Stomach (tissue), 9 donors: Measurements from ENCODE around the gene ANTXR1. TPM values are rescaled to one million over a fixed set of nuclear protein-coding genes. Genes with fewer than 3 reads are reported as not detected.

Source experiments
- DNase-seq, 2 donors: peaks; one replicate each; pipeline versions ENCODE4 v3.0.0 to v3.0.0-alpha.2; 2013 to 2019
- H3K27ac ChIP-seq, 5 donors: fragments of 200-600 bp in 4 of 5; sonication (generic) in 4 of 5; one replicate each; pipeline ENCODE4 v1.5.1; 2013 to 2019; ENCODE audit warnings: mild to moderate bottlenecking in 1 of 5, moderate library complexity in 1 of 5
- H3K27me3 ChIP-seq, 3 donors: fragments of 200-600 bp; sonication (generic); one replicate each; pipeline ENCODE4 v1.5.1; 2017 to 2019; ENCODE audit warnings: mixed run types in 1 of 3
- H3K36me3 ChIP-seq, 4 donors: fragments of 200-600 bp; sonication (generic); 1 replicate in 3 of 4; 2 replicates in 1 of 4; pipeline ENCODE4 v1.5.1; 2016 to 2019
- H3K4me1 ChIP-seq, 4 donors: fragments of 200-600 bp; sonication (generic); one replicate each; pipeline ENCODE4 v1.5.1; 2016 to 2019
- H3K4me3 ChIP-seq, 4 donors: fragments of 200-600 bp; sonication (generic) in 3 of 4; one replicate each; pipeline ENCODE4 v1.5.1; 2016 to 2019; ENCODE audit warnings: mild to moderate bottlenecking in 1 of 4
- H3K9me3 ChIP-seq, 4 donors: fragments of 200-600 bp; sonication (generic); one replicate each; pipeline ENCODE4 v1.5.1; 2016 to 2019
- EP300 ChIP-seq: sonication (generic); formaldehyde crosslinking; IDR thresholded peaks from one replicate; pipeline ENCODE4 v1.6.1; 2017; ENCODE audit warnings: antibody characterized with exemption
- POLR2A ChIP-seq, 4 donors: fragments of 450-650 bp; IDR thresholded peaks; one replicate each; pipeline ENCODE4 v1.6.1; 2016; ENCODE audit warnings: antibody characterized with exemption in 4 of 4, control low read depth in 2 of 4, mild to moderate bottlenecking in 1 of 4, moderate library complexity in 1 of 4
- POLR2AphosphoS5 ChIP-seq, 3 donors: sonication (generic); formaldehyde crosslinking; IDR thresholded peaks; one replicate each; pipeline ENCODE4 v1.6.1; 2016; ENCODE audit warnings: antibody characterized with exemption in 3 of 3
- WGBS, 5 donors: extraction: QIAGEN DNeasy Blood & Tissue Kit in 3 of 5; methylation state at CpG; one replicate each; pipeline versions ENCODE4 v1.1.5 to v1.1.7; 2013 to 2018; 5-methylcytosine and 5-hydroxymethylcytosine counted together
- intact Hi-C: fragments of 100-400 bp; cut with DNase I; formaldehyde crosslinking; loops from one replicate; pipeline ENCODE4 v1.15.1; 2023; ENCODE audit warnings: low total_unique reads
- polyA plus RNA-seq, 3 donors: library from polyadenylated mRNA; stranded (reverse); fragments of 200-250 nt; gene quantifications; one replicate each; pipeline ENCODE4 v1.2.3, GENCODE V29; 2013
- total RNA-seq, 5 donors: library from RNA; depleted of rRNA; stranded (reverse); fragments of >200 nt; gene quantifications; one replicate each; pipeline versions ENCODE4 v1.1.0 to v1.2.3, GENCODE V29; 2014 to 2016
- TF ChIP-seq, protein P1 (sequence below), 7 experiments: fragments of 450-650 bp in 4 of 7; fragments of 200-600 bp in 3 of 7; sonication (generic) in 3 of 7; IDR thresholded peaks; one replicate each; pipeline ENCODE4 v1.5.1; 2016 to 2019; ENCODE audit warnings: antibody characterized with exemption in 7 of 7, control low read depth in 2 of 7, mild to moderate bottlenecking in 1 of 7
- donor health status: healthy with polysubstance abuse.
- donor health status: Bipolar disorder and iron deficiency.
- donor health status: healthy.

Gene ANTXR1
- total and polyA plus RNA-seq, 8 donors = 5.8 to 32.5 (median 13.7) TPM

DNA sequence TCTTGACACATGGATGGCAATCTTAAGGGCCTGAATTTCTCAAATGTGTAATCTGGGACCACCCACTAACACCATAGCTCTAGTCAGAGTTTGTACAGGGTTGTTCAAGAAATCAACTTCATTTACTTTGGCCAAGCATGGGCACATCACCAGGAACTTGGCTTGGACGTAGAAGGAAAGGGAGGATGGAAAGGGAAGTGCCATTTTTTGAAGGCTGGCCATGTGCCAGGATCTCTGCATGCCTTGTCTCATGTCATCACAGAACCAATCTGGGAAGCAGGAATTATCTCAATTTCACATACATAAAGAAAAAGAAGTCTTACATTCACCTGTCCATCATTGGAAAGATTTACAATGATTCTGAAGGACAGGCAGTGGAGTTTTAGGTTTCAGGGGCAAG, 128.1 kb downstream of the ANTXR1 start:
- intact Hi-C loops = no loop called here
- no peak for DNase-seq
- H3K9me3 ChIP-seq = no peaks in the 10 kb centered on the region
- no peak overlapping the region for H3K4me3 ChIP-seq
- H3K36me3 ChIP-seq = no peaks in the 10 kb centered on the region
- peaks cover 0 to 11% (median 3%) of the 10 kb centered on the region in 4 donors for H3K4me1 ChIP-seq
- 62 to 77% (median 74%) methylated on average over 1 of the region's 1 CpG for WGBS, 5 donors
- TF ChIP-seq POLR2A (IDR thresholded peaks at IDR 0.05) (no peak), POLR2AphosphoS5 (IDR thresholded peaks at IDR 0.05) (no peak), EP300 (no peak)
- TF ChIP-seq, protein P1, sequence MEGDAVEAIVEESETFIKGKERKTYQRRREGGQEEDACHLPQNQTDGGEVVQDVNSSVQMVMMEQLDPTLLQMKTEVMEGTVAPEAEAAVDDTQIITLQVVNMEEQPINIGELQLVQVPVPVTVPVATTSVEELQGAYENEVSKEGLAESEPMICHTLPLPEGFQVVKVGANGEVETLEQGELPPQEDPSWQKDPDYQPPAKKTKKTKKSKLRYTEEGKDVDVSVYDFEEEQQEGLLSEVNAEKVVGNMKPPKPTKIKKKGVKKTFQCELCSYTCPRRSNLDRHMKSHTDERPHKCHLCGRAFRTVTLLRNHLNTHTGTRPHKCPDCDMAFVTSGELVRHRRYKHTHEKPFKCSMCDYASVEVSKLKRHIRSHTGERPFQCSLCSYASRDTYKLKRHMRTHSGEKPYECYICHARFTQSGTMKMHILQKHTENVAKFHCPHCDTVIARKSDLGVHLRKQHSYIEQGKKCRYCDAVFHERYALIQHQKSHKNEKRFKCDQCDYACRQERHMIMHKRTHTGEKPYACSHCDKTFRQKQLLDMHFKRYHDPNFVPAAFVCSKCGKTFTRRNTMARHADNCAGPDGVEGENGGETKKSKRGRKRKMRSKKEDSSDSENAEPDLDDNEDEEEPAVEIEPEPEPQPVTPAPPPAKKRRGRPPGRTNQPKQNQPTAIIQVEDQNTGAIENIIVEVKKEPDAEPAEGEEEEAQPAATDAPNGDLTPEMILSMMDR (IDR thresholded peaks at IDR 0.05) = no peak
- H3K27me3 ChIP-seq = no peaks in the 10 kb centered on the region
- H3K27ac ChIP-seq = no peak overlapping the region

DNA sequence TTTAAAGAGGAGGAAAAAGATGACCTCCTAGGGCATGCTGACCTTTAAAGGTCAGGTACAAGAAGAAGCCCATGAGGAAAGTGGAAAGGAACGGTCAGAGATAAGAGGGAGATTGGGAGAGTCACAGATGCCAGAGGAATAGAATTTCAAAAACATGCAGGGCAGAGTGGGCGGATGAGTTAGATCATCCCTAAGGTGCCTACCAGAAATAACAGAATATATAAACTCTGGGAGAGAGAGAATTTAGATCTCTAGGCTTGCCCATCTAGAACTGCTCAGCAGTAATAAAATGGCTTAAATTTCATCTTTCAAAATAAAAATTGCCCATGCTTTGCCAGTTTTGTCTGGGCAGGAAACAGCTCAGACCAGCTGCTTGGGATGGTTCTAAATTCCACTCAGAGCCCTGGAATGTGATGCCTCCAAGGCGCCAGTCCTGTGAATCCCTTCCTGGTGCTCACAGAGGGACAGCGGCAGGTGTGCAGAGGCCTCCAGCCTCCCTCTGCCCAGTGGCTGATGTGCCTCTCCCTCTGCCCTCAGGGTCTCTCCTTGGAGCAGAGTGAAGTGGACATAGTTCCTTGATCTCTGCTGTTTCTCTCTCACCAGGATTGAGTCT, 130.9 kb downstream of the ANTXR1 start:
- TF ChIP-seq EP300 (no peak), POLR2A (IDR thresholded peaks at IDR 0.05) (no peak), POLR2AphosphoS5 (IDR thresholded peaks at IDR 0.05) (no peak)
- TF ChIP-seq, protein P1 (IDR thresholded peaks at IDR 0.05) = no peak
- no peaks in the 10 kb centered on the region for H3K9me3 ChIP-seq
- H3K27ac ChIP-seq = no peak overlapping the region
- H3K27me3 ChIP-seq = no peaks in the 10 kb centered on the region
- H3K4me3 ChIP-seq = no peak overlapping the region
- H3K36me3 ChIP-seq = no peaks in the 10 kb centered on the region
- intact Hi-C loops = no loop called here
- WGBS, 5 donors = 77 to 92% (median 84%) methylated on average over 4 of the region's 4 CpGs
- H3K4me1 ChIP-seq = peaks cover 0 to 5% (median 1%) of the 10 kb centered on the region in 4 donors
- DNase-seq = no peak

DNA sequence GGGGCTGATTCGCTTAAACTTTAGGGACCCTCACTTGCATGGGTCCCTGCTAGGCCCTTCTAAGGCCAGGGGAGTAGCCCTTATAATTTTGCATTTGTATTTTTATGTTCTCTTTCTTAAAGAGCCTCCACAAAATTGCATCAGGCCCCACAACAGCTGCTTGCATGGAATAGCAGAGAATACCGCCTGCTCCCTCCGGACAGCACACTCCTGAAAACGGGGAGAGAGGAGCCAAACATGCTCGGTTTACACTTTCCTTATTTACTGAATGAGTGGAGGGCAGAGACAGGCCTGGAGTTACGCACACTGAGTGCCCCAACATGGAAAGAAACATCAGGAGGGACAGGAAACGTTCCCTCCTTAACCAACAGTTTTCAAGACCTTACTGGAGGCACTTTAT, 132.2 kb downstream of the ANTXR1 start:
- DNase-seq = no peak
- no peaks in the 10 kb centered on the region for H3K27me3 ChIP-seq
- intact Hi-C loops = no loop called here
- H3K27ac ChIP-seq = no peak overlapping the region
- TF ChIP-seq EP300 (no peak), POLR2A (IDR thresholded peaks at IDR 0.05) (no peak), POLR2AphosphoS5 (IDR thresholded peaks at IDR 0.05) (no peak)
- TF ChIP-seq, protein P1 (IDR thresholded peaks at IDR 0.05) = no peak
- 80 to 87% (median 83%) methylated on average over 7 of the region's 7 CpGs for WGBS, 5 donors
- H3K4me3 ChIP-seq = no peak overlapping the region
- peaks cover 0 to 10% (median 2%) of the 10 kb centered on the region in 4 donors for H3K4me1 ChIP-seq
- H3K36me3 ChIP-seq = no peaks in the 10 kb centered on the region
- H3K9me3 ChIP-seq = no peaks in the 10 kb centered on the region

DNA sequence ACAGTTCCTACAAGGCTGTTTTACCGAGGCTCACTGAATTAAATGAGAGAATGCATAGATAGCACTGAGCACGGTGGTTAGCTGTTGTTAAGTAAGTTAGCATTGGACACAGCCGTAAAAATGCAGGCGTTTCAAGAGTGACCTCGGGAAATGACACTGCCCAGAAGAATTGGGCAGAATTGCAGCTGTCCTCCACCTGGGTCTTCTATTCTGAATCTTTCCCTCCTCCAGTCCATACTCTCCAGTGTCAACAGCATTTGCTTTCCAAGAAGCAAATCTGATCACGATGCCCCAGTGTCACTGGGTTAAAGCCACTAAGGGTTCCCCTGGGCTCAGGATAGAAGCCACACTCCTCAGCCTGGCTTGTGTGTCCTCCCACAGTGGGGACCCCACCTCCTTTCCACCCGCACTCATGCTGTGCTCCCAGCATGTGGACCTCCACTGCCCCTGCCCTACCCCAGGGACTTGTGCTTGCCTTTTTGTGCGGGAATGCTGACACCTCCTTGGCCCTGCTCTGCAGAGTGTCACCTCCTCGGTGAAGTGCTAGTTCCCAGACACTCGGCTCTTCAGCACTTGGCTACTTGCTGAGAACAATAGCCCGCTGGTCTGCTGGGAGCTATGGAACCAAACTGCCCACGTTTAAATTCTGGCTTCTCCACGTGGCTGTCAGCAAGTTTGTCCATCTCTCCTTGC, 135.0 kb downstream of the ANTXR1 start:
- H3K9me3 ChIP-seq = no peaks in the 10 kb centered on the region
- TF ChIP-seq POLR2AphosphoS5 (IDR thresholded peaks at IDR 0.05) (no peak), EP300 (no peak), POLR2A (IDR thresholded peaks at IDR 0.05) (no peak)
- TF ChIP-seq, protein P1 (IDR thresholded peaks at IDR 0.05) = no peak
- H3K27me3 ChIP-seq = no peaks in the 10 kb centered on the region
- no peak for DNase-seq
- H3K4me1 ChIP-seq = peaks cover 0 to 10% (median 3%) of the 10 kb centered on the region in 4 donors
- H3K4me3 ChIP-seq = no peak overlapping the region
- H3K36me3 ChIP-seq = no peaks in the 10 kb centered on the region
- 73 to 79% (median 77%) methylated on average over 13 of the region's 13 CpGs for WGBS, 5 donors
- intact Hi-C loops = no loop called here
- H3K27ac ChIP-seq = no peak overlapping the region
